ENCODE measurements around the gene RESF1. TPM values are rescaled to one million over a fixed set of nuclear protein-coding genes. Genes with fewer than 3 reads are reported as not detected.

The RESF1 gene
- total RNA-seq, 1 experiment from 2014 or later: 64.7 TPM

- intact Hi-C loops (cut with micrococcal nuclease): no loop called here
- Histone ChIP-seq H3K4me2 (ENCODE audit: low read length) (no peak overlapping the region), H3K9me3 (ENCODE audit: control insufficient read depth in 1 of 2, insufficient read depth in 1 of 2, low read depth in 1 of 2, low read length in 2 of 2) (no peaks in the 10 kb centered on the region), H3K4me3 (replicated peaks in 1 of 2; ENCODE audit: low read depth in 1 of 2, low read length in 2 of 2) (no peak overlapping the region), H3K9ac (ENCODE audit: low read length) (no peak overlapping the region), H4K20me1 (ENCODE audit: insufficient read depth) (no peaks in the 10 kb centered on the region), H3K4me1 (ENCODE audit: control insufficient read depth in 1 of 2, insufficient read depth in 2 of 2, low read length in 2 of 2) (no peaks in the 10 kb centered on the region), H2AFZ (ENCODE audit: low read depth, low read length, poor library complexity, severe bottlenecking) (no peak overlapping the region), H3K79me2 (ENCODE audit: insufficient read depth, low read length) (no peaks in the 10 kb centered on the region), H3K36me3 (ENCODE audit: control insufficient read depth in 1 of 2, insufficient read depth in 2 of 2, low read length in 2 of 2) (peaks cover 4 to 7% of the 10 kb centered on the region in 2 experiments; a peak in 1 of 4 replicates), H3K9me2 (ENCODE audit: insufficient read depth) (no peaks in the 10 kb centered on the region), H3K27me3 (ENCODE audit: insufficient read depth, low read length) (no peaks in the 10 kb centered on the region), H3K27ac (ENCODE audit: low read depth, low read length) (no peak overlapping the region)
- DNase-seq (ENCODE audit: low read depth, low spot score) (no peak), ATAC-seq (no peak)
- no peak for TF ChIP-seq YY1 (IDR thresholded peaks at IDR 0.05; ENCODE audit: extremely low read depth, insufficient replicate concordance, low read depth, low read length)
- no peak for TF ChIP-seq FOSL1 (IDR thresholded peaks at IDR 0.05; ENCODE audit: low read depth)
- no peak for TF ChIP-seq MAX (IDR thresholded peaks at IDR 0.05)
- no peak for TF ChIP-seq ZBTB33 (IDR thresholded peaks at IDR 0.05; ENCODE audit: extremely low read depth, insufficient replicate concordance, low read length)
- no peak for TF ChIP-seq SP1 (IDR thresholded peaks at IDR 0.05; ENCODE audit: low read depth)
- no peak for TF ChIP-seq JUND (IDR thresholded peaks at IDR 0.05)
- BruUV-seq (replicated peaks): no TSS peak
- POLR2A ChIA-PET: no interaction called here
- CTCF ChIA-PET: no interaction called here
- RAD21 ChIA-PET (ENCODE audit: low non-redundant PET in 1 of 2, low total read pairs in 2 of 2, uncharacterized antibody in 2 of 2, unreplicated experiment in 2 of 2): no interaction called here
Observed at GRCh38 chr12:32000373-32001005, 41.3 kb downstream of the RESF1 start.

All from HCT116 (cell line).